Amniotic epithelial cell (primary cell): Measurements from ENCODE around the gene KLF3.

Experiments
- DNase-seq: peaks from one replicate; pipeline ENCODE4 v3.0.0-alpha.2; 2010; ENCODE audit warnings: low read depth

Gene KLF3

DNA sequence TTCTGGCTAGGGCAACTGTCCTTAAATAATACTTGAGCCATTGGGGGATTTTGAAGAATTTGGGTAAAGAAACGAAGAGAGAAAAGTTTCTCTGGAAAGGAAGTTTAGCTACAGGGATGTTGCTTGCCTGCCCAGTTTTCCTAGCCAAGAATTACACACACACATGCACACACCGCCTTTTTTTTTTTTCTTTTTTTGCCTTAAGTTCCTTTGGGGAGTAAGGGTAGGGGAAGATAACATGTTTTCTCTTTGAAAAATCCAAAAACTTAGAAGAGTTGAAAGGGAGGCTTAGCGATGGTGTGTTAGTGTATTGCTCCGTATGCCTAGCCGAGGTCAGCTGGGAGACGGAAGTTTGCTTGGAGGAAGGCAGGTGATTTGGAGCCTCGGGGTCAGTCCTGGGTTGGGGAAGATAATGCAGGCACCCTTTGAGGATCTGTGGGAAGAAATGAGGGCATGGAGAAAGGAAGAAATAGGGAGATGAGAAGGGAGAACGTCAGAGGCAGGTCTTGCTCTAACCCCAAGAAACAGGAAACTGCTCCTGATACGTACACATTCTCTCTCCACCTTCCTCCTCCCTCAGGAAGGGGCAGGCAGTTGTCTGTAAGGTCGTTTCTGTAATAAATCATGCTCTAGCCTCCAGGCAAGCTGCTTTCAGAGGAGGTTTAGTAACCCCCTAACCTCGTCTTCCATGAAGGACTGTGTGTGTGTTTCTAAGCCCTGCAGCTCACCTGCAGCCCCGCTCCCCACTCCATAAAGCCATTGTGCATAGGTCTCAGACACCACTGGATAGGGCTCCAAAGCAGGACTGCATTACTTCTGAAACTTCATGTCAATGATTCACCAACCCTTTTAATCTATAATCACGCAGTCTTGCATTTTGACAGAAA is 10.5 kb downstream of the KLF3 start:
- no peak for DNase-seq

DNA sequence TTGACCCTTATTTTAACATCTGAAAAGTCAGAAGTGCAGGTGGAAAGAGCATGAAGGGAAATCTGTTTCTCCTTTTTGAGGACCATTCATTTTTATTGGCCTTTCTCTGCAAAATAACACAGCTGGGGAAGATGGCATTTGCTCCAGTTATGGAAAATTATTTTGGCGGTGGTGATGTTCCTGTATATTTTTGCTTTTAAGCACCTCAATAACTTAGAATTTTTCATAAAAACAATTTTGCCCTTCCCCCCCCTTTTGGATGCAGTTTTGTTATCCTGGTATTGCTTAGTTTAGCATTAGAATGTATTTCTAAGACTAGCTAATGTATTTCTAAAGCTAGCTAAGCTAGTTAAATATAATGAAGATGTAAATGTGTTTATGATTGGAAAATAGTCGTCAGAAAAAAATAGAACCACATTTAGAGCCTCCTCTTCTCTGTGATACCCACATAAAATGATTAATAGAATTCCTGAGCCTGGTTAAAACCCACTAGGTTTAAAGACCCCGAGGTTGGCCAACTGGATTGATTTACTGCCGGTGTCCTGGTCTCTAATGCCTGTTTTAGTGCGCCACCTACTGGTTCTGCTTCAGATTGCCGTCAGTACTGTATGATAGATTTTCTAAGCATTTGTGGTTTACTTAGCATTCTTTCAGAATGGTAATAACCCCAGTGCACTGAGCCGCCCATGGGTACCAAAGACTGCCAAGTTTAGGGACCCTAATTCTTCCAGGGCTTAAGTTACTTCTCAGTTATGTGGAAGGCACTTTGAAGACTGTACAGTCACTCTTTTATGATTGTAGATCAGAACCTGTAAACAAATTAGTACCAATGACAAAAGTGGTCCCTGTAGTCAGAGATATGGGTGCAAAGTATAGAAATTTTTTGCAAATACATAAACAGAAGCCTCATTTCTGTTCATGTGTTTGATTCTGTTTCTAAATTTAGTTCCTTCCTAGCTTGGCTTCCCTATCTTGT is 11.4 kb downstream of the KLF3 start:
- DNase-seq: peak; percentile 78

DNA sequence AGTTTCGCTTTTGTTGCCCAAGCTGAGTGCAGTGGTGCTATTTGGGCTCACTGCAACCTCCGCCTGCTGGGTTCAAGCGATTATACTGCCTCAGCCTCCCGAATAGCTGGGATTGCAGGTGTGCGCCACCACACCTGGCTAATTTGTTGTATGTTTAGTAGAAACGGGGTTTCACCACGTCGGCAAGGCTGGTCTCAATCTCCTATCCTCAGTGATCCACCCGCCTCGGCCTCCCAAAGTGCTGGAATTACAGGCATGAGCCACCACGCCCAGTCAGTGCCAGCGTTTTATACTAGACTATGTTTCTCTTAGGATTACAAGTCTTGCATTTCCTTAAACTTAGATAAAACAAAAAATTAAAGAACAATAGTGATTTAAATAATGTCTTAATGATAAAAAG is 13.0 kb downstream of the KLF3 start:
- DNase-seq: no peak

GRCh38 chr4:38677441-38677840 is 13.4 kb downstream of the KLF3 start:
- DNase-seq: no peak

- DNase-seq: peak; percentile 99
These were observed 14.1 kb downstream of the KLF3 start for GRCh38 chr4:38678078-38678477.

DNA sequence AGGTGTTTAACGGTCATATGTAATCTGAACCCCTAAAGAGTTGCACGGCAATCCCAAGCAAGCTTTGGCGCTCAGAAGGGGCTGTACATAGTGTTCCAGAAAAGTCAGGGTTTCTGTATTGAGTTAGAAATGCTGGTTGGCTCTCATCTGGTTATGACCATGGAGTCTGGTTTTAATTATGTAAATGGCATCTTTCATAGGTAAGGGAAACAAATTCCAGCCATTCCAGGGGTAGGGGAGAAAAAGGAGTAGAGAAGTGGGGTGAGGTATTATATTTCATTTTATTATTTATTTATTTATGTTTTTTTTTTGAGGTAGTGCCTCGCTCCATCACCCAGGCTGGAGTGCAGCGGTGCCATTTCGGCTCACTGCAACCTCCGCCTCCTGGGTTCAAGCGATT is 15.9 kb downstream of the KLF3 start:
- DNase-seq: no peak

GRCh38 chr4:38681281-38681991 is 17.4 kb downstream of the KLF3 start:
- DNase-seq: peak; percentile 57

DNA sequence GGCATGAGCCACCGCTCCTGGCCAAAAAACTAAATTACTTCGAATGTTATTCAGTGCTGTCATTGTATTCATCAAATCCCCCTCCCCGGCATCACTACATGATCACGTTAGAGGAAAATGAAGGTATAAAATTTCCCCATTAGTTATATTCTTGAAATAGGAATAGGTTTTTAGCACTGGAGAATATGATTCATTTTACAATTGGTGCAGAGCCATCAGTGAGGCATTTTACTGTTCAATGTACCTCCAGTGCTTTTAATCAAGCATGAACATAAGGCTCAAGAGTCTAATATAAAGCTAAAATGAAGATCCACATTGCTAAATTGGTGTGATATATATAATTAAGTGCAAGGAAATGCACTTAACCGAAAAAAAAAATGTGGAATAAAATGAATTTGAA is 18.3 kb downstream of the KLF3 start:
- no peak for DNase-seq

DNA sequence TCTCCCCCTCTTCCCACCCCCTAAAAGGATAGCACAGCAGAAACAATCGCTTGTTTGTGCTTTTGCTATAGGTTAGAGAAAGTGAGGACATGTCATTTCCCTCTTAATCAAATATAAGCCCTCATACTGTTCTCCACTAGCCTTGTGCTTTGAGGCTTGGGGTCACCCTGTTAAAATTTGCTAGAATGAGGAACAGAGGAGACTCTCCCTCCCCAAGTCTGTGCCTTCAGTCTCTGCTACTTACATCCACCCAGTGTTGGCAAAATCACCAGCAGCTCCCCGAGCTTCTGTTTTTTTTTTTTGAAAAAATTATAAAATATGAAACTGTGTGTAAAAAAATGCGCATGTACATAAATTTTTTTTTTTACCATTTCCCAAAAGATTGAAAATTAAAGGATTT is 19.3 kb downstream of the KLF3 start:
- DNase-seq: no peak

DNA sequence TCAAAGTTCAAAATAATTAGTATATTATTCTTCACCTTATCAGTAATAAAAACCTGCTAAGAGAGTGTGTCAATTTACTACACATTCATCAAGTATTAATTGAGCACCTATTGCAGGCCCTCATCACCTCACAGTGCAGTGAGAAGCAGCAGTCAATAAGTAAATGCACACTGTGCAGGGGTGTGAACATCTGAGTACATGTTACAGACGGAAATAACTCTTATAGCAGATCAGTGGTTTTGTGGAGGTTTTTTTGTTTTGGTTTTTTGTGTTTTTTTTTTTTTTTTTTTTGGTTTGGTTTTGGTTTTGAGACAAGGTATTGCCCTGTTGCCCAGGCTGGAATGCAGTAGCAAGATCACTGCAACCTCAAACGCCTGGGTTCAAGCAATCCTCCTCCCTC is 20.3 kb downstream of the KLF3 start:
- no peak for DNase-seq

GRCh38 chr4:38684951-38685844 is 21.2 kb downstream of the KLF3 start:
- no peak for DNase-seq

DNA sequence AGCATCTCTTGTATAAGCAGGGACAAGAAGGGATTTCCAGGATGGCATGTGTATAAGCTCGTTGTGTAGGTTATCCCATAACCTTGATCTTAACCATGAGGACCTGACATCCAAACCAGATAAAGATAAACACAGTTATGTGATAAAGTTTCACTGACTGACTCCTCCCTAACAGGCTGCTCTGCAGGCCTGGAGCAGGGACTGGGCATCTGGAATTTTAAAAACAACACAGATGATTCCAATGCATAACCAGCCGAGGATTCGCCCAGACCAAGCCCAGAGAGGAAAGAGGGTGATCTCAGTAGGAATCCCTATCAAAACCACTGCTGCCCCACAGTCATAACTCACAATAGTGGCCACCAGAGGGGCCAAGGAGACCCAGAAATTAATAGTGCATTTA is 22.7 kb downstream of the KLF3 start:
- DNase-seq: peak; percentile 43

DNA sequence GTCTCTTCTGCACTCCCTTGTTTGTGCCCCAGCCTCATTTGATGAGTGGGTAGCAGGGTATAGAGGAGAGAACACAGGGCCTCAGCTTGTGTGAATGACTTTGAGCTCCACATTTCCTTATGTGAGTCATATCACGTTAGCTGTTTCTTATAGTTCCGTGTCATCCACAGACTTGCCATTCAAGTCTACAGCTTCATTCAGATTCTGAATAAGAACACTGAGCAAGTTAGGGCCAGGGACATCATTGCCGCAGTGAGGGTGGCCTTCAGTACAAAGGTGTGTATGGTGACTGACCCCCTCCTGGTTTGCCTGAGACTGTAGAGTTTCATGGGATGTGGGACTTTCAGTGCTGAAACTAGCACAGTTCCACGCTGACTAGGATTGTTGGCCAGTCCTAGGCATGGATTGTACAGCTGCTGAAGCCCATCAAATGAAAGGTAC is 23.6 kb downstream of the KLF3 start:
- DNase-seq: peak; percentile 50

GRCh38 chr4:38688676-38689355 is 24.8 kb downstream of the KLF3 start:
- DNase-seq: no peak

DNA sequence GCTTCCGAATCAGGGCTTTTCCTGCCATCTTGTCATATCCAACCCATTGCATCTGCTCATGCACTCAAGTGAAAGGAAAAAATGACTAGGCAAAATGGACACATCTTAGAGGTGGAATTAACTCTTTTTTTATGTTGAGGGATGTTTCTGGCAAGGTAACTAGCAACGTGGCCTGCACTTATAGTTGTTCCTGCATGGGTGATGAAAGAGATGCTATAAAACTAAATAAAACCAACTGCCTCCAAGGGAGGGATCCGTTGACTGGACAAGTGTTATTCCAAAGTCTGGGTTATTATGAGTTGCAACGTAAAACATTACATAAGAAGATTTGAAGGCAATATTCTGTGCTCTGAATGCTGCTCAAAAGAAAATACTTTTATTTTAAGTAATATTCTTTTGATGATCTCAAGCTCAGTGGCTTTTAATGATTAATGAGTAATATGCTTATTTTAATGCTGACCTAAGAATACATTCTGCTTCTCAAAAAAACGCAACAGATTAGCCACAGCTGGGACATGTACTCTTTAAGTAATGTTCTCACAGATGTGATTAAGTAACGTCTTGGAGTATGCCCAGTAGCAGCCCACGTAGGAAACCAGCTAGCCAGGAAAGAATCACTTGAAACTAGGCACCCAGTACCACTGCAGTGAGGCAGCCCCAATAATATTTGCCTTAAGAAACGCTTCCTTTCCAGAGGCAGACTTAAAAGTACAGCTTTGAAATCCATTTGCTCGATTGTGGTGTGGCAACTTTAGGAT is 27.4 kb downstream of the KLF3 start:
- DNase-seq: peak; percentile 77

GRCh38 chr4:38692421-38692820 is 28.4 kb downstream of the KLF3 start:
- no peak for DNase-seq

- no peak for DNase-seq
These were observed 29.6 kb downstream of the KLF3 start for GRCh38 chr4:38693569-38693968.

GRCh38 chr4:38694330-38694729 is 30.3 kb downstream of the KLF3 start:
- no peak for DNase-seq

DNA sequence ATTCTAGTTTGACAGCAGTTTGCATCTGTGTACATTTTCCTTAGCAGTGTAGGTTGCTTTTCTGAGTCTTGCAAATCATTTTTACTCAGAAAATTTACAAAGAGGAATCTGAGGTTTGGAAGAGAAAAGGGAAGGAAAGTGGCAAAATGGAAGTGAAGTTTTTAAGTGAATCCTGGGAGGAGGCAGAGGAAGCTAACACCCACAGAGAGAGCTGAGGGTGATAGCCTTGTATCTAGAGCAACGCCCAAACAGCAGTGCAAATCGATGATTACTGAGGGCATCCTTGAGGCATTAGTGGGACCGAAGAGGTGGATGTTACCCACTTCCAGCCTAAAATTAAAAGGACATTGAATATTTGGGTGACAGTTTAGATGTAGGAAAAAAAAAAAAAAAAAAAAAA is 31.8 kb downstream of the KLF3 start:
- no peak for DNase-seq

DNA sequence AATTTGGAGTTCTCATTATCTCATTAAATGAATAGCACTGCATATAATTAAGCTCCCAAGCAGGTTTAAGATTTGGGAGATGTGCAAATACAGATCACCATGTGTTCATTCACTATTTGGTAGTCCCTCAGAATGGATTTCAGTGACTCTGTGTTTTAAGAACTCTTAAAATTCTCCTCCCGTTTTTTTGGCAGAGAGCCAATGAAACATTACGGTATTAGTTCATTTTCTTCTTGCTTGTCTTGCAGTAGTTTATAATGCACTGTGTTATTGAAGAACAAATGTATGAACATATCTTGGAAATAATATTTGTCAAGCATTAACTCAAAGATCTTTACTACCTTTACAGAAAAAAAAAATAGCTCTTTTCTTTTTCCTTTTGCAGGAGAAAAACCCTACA is 32.7 kb downstream of the KLF3 start:
- DNase-seq: no peak
